Measurements from ENCODE around the gene CCDC107. TPM values are rescaled to one million over a fixed set of nuclear protein-coding genes. Genes with fewer than 3 reads are reported as not detected.

Gene CCDC107
- total RNA-seq, 1 experiment from 2014 or later: 11.8 TPM

- Histone ChIP-seq H3K4me1 (no peaks in the 10 kb centered on the region), H3K4me3 (ENCODE audit: low read depth, low read length) (no peak overlapping the region), H3K36me3 (ENCODE audit: control insufficient read depth, insufficient read depth, low read length) (no peaks in the 10 kb centered on the region), H3K27me3 (replicated peaks; ENCODE audit: control insufficient read depth, insufficient read depth, low read length) (no peaks in the 10 kb centered on the region), H3K9me3 (no peaks in the 10 kb centered on the region)
- H3K4me1 Mint-ChIP-seq (ENCODE audit: low read depth, unreplicated experiment): peaks cover 6% of the 10 kb centered on the region
- no peaks in the 10 kb centered on the region for H3K36me3 Mint-ChIP-seq (ENCODE audit: insufficient read depth, unreplicated experiment)
- no peaks in the 10 kb centered on the region for H3K9me3 Mint-ChIP-seq (ENCODE audit: unreplicated experiment)
- intact Hi-C loops (cut with micrococcal nuclease; ENCODE audit: unreplicated experiment): no loop called here
- ChIA-PET POLR2A (no interaction called here), CTCF (interaction anchor here (0.7 kb wide), 1 partner anchor 14 kb away, joined by 3 read pairs; no protein-coding TSS in a partner anchor)
- TF ChIP-seq CTCF (IDR thresholded peaks at IDR 0.05; ENCODE audit: insufficient read depth in 1 of 2, low read depth in 1 of 2, low read length in 1 of 2, severe bottlenecking in 1 of 2, unreplicated experiment in 1 of 2): no peak
- no peak for DNase-seq
- H3K4me3 Mint-ChIP-seq (ENCODE audit: unreplicated experiment): no peak overlapping the region
- H3K27me3 Mint-ChIP-seq (ENCODE audit: insufficient read depth, unreplicated experiment): no peaks in the 10 kb centered on the region
- no TSS peak for BruUV-seq (replicated peaks)
- H3K27ac Mint-ChIP-seq (ENCODE audit: unreplicated experiment): no peak overlapping the region
Measured at GRCh38 chr9:35682520-35683315, 24.6 kb downstream of the CCDC107 start.

- peaks cover 6% of the 10 kb centered on the region for H3K4me1 Mint-ChIP-seq (ENCODE audit: low read depth, unreplicated experiment)
- no peaks in the 10 kb centered on the region for H3K36me3 ChIP-seq (ENCODE audit: control insufficient read depth, insufficient read depth, low read length)
- no peaks in the 10 kb centered on the region for H3K27me3 ChIP-seq (replicated peaks; ENCODE audit: control insufficient read depth, insufficient read depth, low read length)
- no peak overlapping the region for H3K4me3 Mint-ChIP-seq (ENCODE audit: unreplicated experiment)
- no TSS peak for BruUV-seq (replicated peaks)
- H3K27ac Mint-ChIP-seq (ENCODE audit: unreplicated experiment): no peak overlapping the region
- no peaks in the 10 kb centered on the region for H3K36me3 Mint-ChIP-seq (ENCODE audit: insufficient read depth, unreplicated experiment)
- ChIA-PET POLR2A (no interaction called here), CTCF (interaction anchor here (0.6 kb wide), 1 partner anchor 194 kb away, joined by 4 read pairs; the partner anchor contains the start of gene RUSC2)
- peaks cover 2% of the 10 kb centered on the region for H3K4me1 ChIP-seq
- no peak for DNase-seq
- TF ChIP-seq CTCF (IDR thresholded peaks at IDR 0.05; ENCODE audit: insufficient read depth in 1 of 2, low read depth in 1 of 2, low read length in 1 of 2, severe bottlenecking in 1 of 2, unreplicated experiment in 1 of 2): no peak
- no peak overlapping the region for H3K4me3 ChIP-seq (ENCODE audit: low read depth, low read length)
- H3K9me3 ChIP-seq: no peaks in the 10 kb centered on the region
- no peaks in the 10 kb centered on the region for H3K27me3 Mint-ChIP-seq (ENCODE audit: insufficient read depth, unreplicated experiment)
- intact Hi-C loops (cut with micrococcal nuclease; ENCODE audit: unreplicated experiment): no loop called here
- H3K9me3 Mint-ChIP-seq (ENCODE audit: unreplicated experiment): no peaks in the 10 kb centered on the region
Measured at GRCh38 chr9:35683323-35683722, 25.2 kb downstream of the CCDC107 start.

GRCh38 chr9:35684921-35685320 lies 26.8 kb downstream of the CCDC107 start:
- no peaks in the 10 kb centered on the region for H3K27me3 ChIP-seq (replicated peaks; ENCODE audit: control insufficient read depth, insufficient read depth, low read length)
- TF ChIP-seq CTCF (IDR thresholded peaks at IDR 0.05; ENCODE audit: insufficient read depth in 1 of 2, low read depth in 1 of 2, low read length in 1 of 2, severe bottlenecking in 1 of 2, unreplicated experiment in 1 of 2): no peak
- Mint-ChIP-seq H3K4me1 (ENCODE audit: low read depth, unreplicated experiment) (peaks cover 14% of the 10 kb centered on the region), H3K4me3 (ENCODE audit: unreplicated experiment) (no peak overlapping the region), H3K9me3 (ENCODE audit: unreplicated experiment) (no peaks in the 10 kb centered on the region), H3K36me3 (ENCODE audit: insufficient read depth, unreplicated experiment) (peaks cover 6% of the 10 kb centered on the region), H3K27ac (ENCODE audit: unreplicated experiment) (no peak overlapping the region), H3K27me3 (ENCODE audit: insufficient read depth, unreplicated experiment) (no peaks in the 10 kb centered on the region)
- peaks cover 18% of the 10 kb centered on the region for H3K4me1 ChIP-seq
- CTCF ChIA-PET: no interaction called here
- H3K9me3 ChIP-seq: no peaks in the 10 kb centered on the region
- no peak for DNase-seq
- no TSS peak for BruUV-seq (replicated peaks)
- H3K4me3 ChIP-seq (ENCODE audit: low read depth, low read length): no peak overlapping the region
- H3K36me3 ChIP-seq (ENCODE audit: control insufficient read depth, insufficient read depth, low read length): no peaks in the 10 kb centered on the region
- POLR2A ChIA-PET: interaction anchor here (1.2 kb wide), 1 partner anchor 27 kb away, joined by 5 read pairs; the partner anchor contains the start of genes CCDC107 and RMRP
- intact Hi-C loops (cut with micrococcal nuclease; ENCODE audit: unreplicated experiment): no loop called here

Measured in Caco-2 (cell line).